Tibial nerve (tissue), 4 donors: ENCODE data around the gene ANKAR. TPM values are rescaled to one million over a fixed set of nuclear protein-coding genes. Genes with fewer than 3 reads are reported as not detected.

Experiments used
- DNase-seq, 2 donors: peaks; one replicate each; pipeline ENCODE4 v3.0.0-alpha.2; 2019; ENCODE audit warnings: low spot score in 2 of 2
- H3K27ac ChIP-seq, 4 donors: fragments of 200-600 bp; sonication (generic) in 3 of 4; one replicate each; pipeline ENCODE4 v1.5.1; 2017 to 2019; ENCODE audit warnings: mild to moderate bottlenecking in 1 of 4
- H3K27me3 ChIP-seq, 2 donors: fragments of 200-600 bp; sonication (generic) in 1 of 2; one replicate each; pipeline versions ENCODE4 v1.5.1 to v1.6.0; 2017 to 2019
- H3K36me3 ChIP-seq, 3 donors: fragments of 200-600 bp; sonication (generic); one replicate each; pipeline ENCODE4 v1.5.1; 2018 to 2019
- H3K4me1 ChIP-seq, 4 donors: fragments of 200-600 bp; sonication (generic) in 3 of 4; one replicate each; pipeline ENCODE4 v1.5.1; 2017 to 2019
- H3K4me3 ChIP-seq, 4 donors: fragments of 200-600 bp; sonication (generic) in 3 of 4; one replicate each; pipeline ENCODE4 v1.5.1; 2017 to 2019; ENCODE audit warnings: mild to moderate bottlenecking in 1 of 4, moderate library complexity in 1 of 4
- H3K9me3 ChIP-seq, 4 donors: fragments of 200-600 bp; sonication (generic) in 3 of 4; one replicate each; pipeline ENCODE4 v1.5.1; 2017 to 2019
- EP300 ChIP-seq, 2 donors: sonication (generic); formaldehyde crosslinking; IDR thresholded peaks; one replicate each; pipeline ENCODE4 v1.6.1; 2017; ENCODE audit warnings: antibody characterized with exemption in 2 of 2, mild to moderate bottlenecking in 1 of 2
- POLR2A ChIP-seq, 2 donors: fragments of 450-650 bp; IDR thresholded peaks; one replicate each; pipeline ENCODE4 v1.6.1; 2017; ENCODE audit warnings: antibody characterized with exemption in 2 of 2, mild to moderate bottlenecking in 2 of 2, moderate library complexity in 2 of 2
- WGBS, 2 donors: methylation state at CpG; one replicate each; pipeline ENCODE4 v1.1.5; 2018; 5-methylcytosine and 5-hydroxymethylcytosine counted together
- total RNA-seq, 4 donors: library from RNA; depleted of rRNA; stranded (reverse); fragments of >200 nt; gene quantifications; one replicate each; pipeline ENCODE4 v1.1.0, GENCODE V29; 2016
- TF ChIP-seq, protein P1 (sequence below), 5 experiments: fragments of 200-600 bp in 3 of 5; fragments of 450-650 bp in 2 of 5; sonication (generic) in 3 of 5; IDR thresholded peaks; one replicate each; pipeline ENCODE4 v1.5.1; 2016 to 2019; ENCODE audit warnings: antibody characterized with exemption in 5 of 5, mild to moderate bottlenecking in 3 of 5, moderate library complexity in 2 of 5

Gene ANKAR, protein sequence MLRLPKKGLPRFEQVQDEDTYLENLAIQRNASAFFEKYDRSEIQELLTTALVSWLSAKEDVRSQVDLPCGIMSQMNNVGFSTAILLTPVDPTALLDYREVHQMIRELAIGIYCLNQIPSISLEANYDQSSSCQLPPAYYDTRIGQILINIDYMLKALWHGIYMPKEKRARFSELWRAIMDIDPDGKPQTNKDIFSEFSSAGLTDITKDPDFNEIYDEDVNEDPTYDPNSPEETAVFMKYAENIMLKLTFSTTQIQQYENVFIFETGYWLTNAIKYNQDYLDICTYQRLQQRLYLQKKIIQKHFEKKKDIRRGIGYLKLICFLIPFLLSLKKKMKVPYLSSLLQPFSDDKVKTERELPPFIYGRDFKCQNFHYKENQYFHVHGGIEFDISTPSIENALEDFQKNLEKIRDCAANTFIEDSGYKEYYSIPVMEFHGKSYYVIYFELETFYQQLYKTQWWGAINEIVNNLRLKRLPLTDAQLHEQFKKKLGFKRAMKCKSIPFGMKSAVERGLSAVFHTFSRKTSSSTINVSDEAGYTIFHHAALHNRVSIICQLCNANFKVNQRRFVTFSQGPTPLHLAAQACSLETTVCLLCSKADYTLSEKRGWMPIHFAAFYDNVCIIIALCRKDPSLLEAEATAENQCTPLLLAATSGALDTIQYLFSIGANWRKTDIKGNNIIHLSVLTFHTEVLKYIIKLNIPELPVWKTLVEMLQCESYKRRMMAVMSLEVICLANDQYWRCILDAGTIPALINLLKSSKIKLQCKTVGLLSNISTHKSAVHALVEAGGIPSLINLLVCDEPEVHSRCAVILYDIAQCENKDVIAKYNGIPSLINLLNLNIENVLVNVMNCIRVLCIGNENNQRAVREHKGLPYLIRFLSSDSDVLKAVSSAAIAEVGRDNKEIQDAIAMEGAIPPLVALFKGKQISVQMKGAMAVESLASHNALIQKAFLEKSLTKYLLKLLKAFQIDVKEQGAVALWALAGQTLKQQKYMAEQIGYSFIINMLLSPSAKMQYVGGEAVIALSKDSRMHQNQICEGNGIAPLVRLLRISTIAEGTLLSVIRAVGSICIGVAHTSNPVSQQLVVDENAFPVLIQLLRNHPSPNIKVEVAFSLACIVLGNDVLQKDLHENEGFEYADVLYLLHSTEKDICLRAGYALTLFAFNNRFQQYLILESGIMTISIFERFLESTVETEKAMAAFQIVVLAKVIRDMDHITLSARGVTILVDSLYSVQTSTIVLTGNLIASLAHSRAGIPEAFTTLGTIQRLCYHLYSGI (N-terminal part only)
- total RNA-seq = 10 to 100 TPM; 14.9 to 38.8 (median 27.8) TPM

DNA sequence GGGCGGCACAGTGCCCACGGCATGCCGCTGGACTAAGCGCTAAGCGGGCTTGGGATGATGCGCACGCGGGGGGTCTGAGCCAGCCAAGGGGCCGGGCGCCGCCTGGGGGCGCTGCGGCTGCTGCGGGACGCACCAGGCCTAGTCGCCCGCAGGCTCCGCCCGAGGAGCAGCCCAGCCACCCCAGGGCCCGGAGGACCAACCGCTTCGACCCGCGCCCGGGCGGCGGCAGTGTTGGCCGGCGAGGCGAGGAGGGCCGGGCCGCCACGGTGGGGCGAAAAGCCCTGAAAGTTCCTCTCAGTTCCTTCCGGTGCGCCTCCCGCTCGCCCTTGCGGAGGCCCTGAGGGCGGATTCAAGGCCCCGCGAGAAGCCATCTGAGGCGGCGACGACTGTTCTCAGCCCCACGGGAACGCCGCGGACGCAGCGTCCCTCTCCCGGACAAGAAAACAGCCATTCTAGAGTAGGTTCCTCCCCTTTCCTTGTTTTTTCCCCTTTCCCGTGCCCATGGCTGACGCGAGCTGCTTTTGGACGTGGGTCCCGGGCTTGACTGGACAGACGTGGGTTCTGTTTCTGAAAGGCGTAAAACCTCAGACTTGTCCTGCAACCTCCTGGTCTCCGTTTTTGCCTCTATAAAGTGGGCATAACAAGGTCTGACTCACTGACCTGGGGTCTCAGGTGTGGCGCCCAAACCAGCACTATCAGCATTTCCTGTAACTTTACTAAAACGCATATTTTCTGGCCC, at the start of gene ANKAR:
TSS of gene ANKAR (plus strand) at position 297 of the 739 bp plus-strand sequence. CDS start 1,821 bp downstream, outside the sequence.
- TF ChIP-seq EP300 (IDR thresholded peaks at IDR 0.05) (peak in 1 of 2 donors; percentile 79), POLR2A (IDR thresholded peaks at IDR 0.05) (peak; percentile 54 to 66)
- TF ChIP-seq, protein P1, sequence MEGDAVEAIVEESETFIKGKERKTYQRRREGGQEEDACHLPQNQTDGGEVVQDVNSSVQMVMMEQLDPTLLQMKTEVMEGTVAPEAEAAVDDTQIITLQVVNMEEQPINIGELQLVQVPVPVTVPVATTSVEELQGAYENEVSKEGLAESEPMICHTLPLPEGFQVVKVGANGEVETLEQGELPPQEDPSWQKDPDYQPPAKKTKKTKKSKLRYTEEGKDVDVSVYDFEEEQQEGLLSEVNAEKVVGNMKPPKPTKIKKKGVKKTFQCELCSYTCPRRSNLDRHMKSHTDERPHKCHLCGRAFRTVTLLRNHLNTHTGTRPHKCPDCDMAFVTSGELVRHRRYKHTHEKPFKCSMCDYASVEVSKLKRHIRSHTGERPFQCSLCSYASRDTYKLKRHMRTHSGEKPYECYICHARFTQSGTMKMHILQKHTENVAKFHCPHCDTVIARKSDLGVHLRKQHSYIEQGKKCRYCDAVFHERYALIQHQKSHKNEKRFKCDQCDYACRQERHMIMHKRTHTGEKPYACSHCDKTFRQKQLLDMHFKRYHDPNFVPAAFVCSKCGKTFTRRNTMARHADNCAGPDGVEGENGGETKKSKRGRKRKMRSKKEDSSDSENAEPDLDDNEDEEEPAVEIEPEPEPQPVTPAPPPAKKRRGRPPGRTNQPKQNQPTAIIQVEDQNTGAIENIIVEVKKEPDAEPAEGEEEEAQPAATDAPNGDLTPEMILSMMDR (IDR thresholded peaks at IDR 0.05) = peak; percentile 90 to 96 (median 93)
- peaks cover 0 to 24% (median 0%) of the 10 kb centered on the region in 4 donors for H3K4me1 ChIP-seq
- no peaks in the 10 kb centered on the region for H3K27me3 ChIP-seq
- H3K4me3 ChIP-seq = peak within 1 kb of the TSS; percentile 67 to 82 (median 82)
- peaks cover 0 to 6% (median 0%) of the 10 kb centered on the region in 4 donors for H3K9me3 ChIP-seq
- peak; percentile 76 to 79 for DNase-seq
- H3K36me3 ChIP-seq = peaks cover 0 to 33% (median 0%) of the 10 kb centered on the region in 3 donors
- H3K27ac ChIP-seq = peak within 1 kb of the TSS; percentile 93 to 98 (median 96)
- 1% methylated on average over 36 to 53 of the region's 62 CpGs for WGBS, 2 donors

DNA sequence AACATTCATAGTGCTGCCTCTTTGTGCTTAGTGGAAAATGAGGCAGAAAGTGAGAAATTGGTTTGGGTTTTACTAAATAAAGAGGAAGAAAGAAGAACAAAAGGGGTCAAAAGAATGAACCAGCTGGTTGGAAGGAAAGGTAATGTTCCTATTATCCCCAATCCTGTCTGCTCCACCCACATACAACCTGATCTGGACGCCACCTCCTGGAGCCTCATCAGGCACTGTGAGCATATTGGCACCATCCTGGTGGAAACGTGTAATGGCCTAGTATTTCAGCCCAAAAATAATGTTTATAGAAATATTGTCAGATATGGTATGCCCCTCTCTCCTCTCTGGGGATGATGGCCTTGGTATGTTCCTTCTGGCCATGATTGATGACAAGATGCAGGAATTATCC, 48.8 kb upstream of the ANKAR start:
- H3K27ac ChIP-seq = no peak overlapping the region
- H3K9me3 ChIP-seq = no peaks in the 10 kb centered on the region
- TF ChIP-seq EP300 (IDR thresholded peaks at IDR 0.05) (no peak), POLR2A (IDR thresholded peaks at IDR 0.05) (no peak)
- TF ChIP-seq, protein P1 (IDR thresholded peaks at IDR 0.05) = no peak
- WGBS, 2 donors = 89 to 97% methylated on average over 2 of the region's 2 CpGs
- H3K36me3 ChIP-seq = no peaks in the 10 kb centered on the region
- no peak for DNase-seq
- no peaks in the 10 kb centered on the region for H3K27me3 ChIP-seq
- no peaks in the 10 kb centered on the region for H3K4me1 ChIP-seq
- H3K4me3 ChIP-seq = no peak overlapping the region

DNA sequence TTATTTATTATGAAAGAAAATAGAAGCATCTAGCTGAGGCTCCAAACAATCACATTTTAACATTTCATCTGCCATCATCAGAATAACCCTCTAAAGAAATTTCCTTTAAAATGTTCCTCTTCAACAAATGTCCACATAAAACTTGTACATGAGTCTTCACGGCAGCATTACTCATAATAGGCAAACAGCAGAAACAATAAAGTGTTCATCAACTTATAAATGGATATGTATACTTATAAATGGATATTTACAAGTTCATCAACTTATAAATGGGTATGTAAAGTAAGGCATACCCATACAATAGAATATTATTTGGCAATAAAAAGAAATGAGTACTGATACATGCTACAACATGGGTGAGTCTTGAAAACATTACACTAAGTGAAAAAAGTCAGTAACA, 46.7 kb upstream of the ANKAR start:
- TF ChIP-seq EP300 (IDR thresholded peaks at IDR 0.05) (no peak), POLR2A (IDR thresholded peaks at IDR 0.05) (no peak)
- TF ChIP-seq, protein P1 (IDR thresholded peaks at IDR 0.05) = no peak

DNA sequence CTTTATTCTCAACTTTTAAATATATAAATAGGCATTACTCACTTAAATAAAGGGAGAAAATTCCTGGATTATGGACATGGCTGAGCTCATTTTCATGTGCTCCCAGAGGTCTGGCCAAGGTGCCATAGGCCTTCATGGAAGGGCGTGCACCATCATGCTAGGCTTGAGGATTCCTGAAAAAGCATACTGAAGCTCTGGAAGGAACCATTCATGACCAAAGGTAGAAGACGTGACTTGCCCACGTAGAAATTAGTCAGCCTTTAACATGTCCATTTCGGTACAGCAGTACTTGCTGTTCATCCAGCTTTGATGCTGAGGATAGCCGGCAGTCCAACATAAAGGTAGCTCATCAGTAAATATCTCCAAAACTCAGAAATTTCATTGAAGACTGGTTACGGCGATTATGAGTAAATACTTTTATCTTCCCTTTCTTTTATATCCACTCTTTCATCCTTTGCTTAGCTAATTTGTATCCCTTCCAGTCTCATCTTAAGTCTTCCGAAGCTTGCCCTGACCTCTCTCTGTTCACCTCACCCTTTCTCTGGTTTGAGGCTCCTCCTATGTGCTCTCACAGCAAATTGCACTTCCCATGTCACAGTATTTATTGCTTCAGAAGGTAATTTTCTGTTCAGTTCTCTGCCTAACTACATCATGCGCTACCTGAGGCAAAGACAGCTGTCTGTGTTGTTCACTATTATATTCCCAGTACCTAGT, 45.5 kb upstream of the ANKAR start:
- 91% methylated on average over 9 of the region's 9 CpGs for WGBS, 2 donors
- no peak for DNase-seq
- H3K36me3 ChIP-seq = no peaks in the 10 kb centered on the region
- no peaks in the 10 kb centered on the region for H3K4me1 ChIP-seq
- no peaks in the 10 kb centered on the region for H3K27me3 ChIP-seq
- H3K4me3 ChIP-seq = no peak overlapping the region
- no peaks in the 10 kb centered on the region for H3K9me3 ChIP-seq
- TF ChIP-seq EP300 (IDR thresholded peaks at IDR 0.05) = no peak
- H3K27ac ChIP-seq = no peak overlapping the region

More for the DNA sequence above, 46.7 kb upstream of the ANKAR start:
- Histone ChIP-seq H3K9me3 (no peaks in the 10 kb centered on the region), H3K36me3 (no peaks in the 10 kb centered on the region), H3K4me1 (no peaks in the 10 kb centered on the region), H3K27me3 (no peaks in the 10 kb centered on the region), H3K27ac (no peak overlapping the region), H3K4me3 (no peak overlapping the region)
- DNase-seq = no peak
- WGBS, 2 donors = 86 to 88% methylated on average over 1 of the region's 1 CpG
